Activated naive CD4-positive, alpha-beta T cell treated with anti-CD3 and anti-CD28 coated beads, Interleukin-2, amount 10 ng/mL, durations not matched to agents 7 days and 5 days (primary cell): Measurements from ENCODE around the gene DDX24.

ENCODE experiments used
- CTCF ChIA-PET: fragments of 350-600 bp; sonication (Branson Sonifier 250); formaldehyde crosslinking; loops from one replicate; lab custom pipeline; 2021; ENCODE audit warnings: antibody characterized with exemption; lab: Charles Lee
- DNase-seq: peaks from one replicate; pipeline ENCODE4 v3.0.0-alpha.2; 2020
- H3K27ac Mint-ChIP-seq: one replicate; pipeline ENCODE4 v1.8.0; 2021; ENCODE audit warnings: mild to moderate bottlenecking, moderate library complexity, mixed read lengths
- H3K27me3 Mint-ChIP-seq: one replicate; pipeline ENCODE4 v1.8.0; 2021; ENCODE audit warnings: mild to moderate bottlenecking, mixed read lengths
- H3K36me3 Mint-ChIP-seq: one replicate; pipeline ENCODE4 v1.8.0; 2021; ENCODE audit warnings: mixed read lengths
- H3K4me1 Mint-ChIP-seq: one replicate; pipeline ENCODE4 v1.8.0; 2021; ENCODE audit warnings: mixed read lengths
- H3K4me3 Mint-ChIP-seq: one replicate; pipeline ENCODE4 v1.8.0; 2021; ENCODE audit warnings: mild to moderate bottlenecking, moderate library complexity, mixed read lengths
- H3K9me3 Mint-ChIP-seq: one replicate; pipeline ENCODE4 v1.8.0; 2021; ENCODE audit warnings: mixed read lengths

Gene DDX24

GRCh38 chr14:94111276-94112095 is 30.5 kb upstream of the DDX24 start:
- no peak for DNase-seq
- CTCF ChIA-PET = interaction anchor here (1.4 to 2.3 kb wide), 2 partner anchors 25 to 75 kb away, joined by 4 to 8 read pairs; no protein-coding TSS in a partner anchor
- no peaks in the 10 kb centered on the region for H3K36me3 Mint-ChIP-seq
- no peak overlapping the region for H3K4me3 Mint-ChIP-seq
- H3K27me3 Mint-ChIP-seq = peaks cover 30% of the 10 kb centered on the region
- peaks cover 15% of the 10 kb centered on the region for H3K4me1 Mint-ChIP-seq
- H3K27ac Mint-ChIP-seq = no peak overlapping the region
- no peaks in the 10 kb centered on the region for H3K9me3 Mint-ChIP-seq

GRCh38 chr14:94110552-94111181 is 29.7 kb upstream of the DDX24 start, which contains the start of gene IFI27:
Gene IFI27 (plus strand): TSS chr14:94110736.
- no peak for DNase-seq
- H3K36me3 Mint-ChIP-seq = no peaks in the 10 kb centered on the region

DNA sequence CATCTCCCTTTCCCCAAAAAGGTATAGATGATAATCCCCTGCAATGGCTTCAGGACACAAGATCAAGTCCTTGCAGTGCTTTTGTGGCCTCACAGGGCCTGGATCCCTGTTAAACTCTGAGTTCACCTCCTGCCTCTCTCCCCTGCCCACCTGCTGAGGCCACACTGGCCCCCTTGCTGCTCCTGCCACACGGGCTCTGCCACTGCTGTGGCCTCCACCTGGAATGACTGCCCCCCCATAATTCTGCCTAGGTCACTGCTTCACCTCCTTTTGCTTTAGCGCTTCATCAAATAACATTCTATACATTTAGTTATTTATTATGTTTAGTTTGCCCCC is 28.9 kb upstream of the DDX24 start:
- H3K27ac Mint-ChIP-seq = no peak overlapping the region
- no peak for DNase-seq
- H3K4me3 Mint-ChIP-seq = no peak overlapping the region
- no peaks in the 10 kb centered on the region for H3K36me3 Mint-ChIP-seq
- CTCF ChIA-PET = interaction anchor here (0.8 to 2.3 kb wide), 3 partner anchors 32 to 74 kb away, joined by 3 to 8 read pairs (median 3); no protein-coding TSS in a partner anchor
- H3K4me1 Mint-ChIP-seq = peaks cover 9% of the 10 kb centered on the region
- H3K27me3 Mint-ChIP-seq = peaks cover 14% of the 10 kb centered on the region
- H3K9me3 Mint-ChIP-seq = no peaks in the 10 kb centered on the region

More at GRCh38 chr14:94110552-94111181, 29.7 kb upstream of the DDX24 start, which contains the start of gene IFI27:
- no peak within 1 kb of the TSS for H3K27ac Mint-ChIP-seq
- peaks cover 15% of the 10 kb centered on the region for H3K4me1 Mint-ChIP-seq
- no peak within 1 kb of the TSS for H3K4me3 Mint-ChIP-seq
- H3K9me3 Mint-ChIP-seq = no peaks in the 10 kb centered on the region
- CTCF ChIA-PET = interaction anchor here (1.0 to 2.3 kb wide), 2 partner anchors 31 to 75 kb away, joined by 3 to 8 read pairs; no protein-coding TSS in a partner anchor
- peaks cover 22% of the 10 kb centered on the region for H3K27me3 Mint-ChIP-seq

GRCh38 chr14:94104731-94105130 is 23.7 kb upstream of the DDX24 start:
- no peak overlapping the region for H3K27ac Mint-ChIP-seq
- CTCF ChIA-PET = no interaction called here
- no peaks in the 10 kb centered on the region for H3K9me3 Mint-ChIP-seq

GRCh38 chr14:94103554-94104150 is 22.6 kb upstream of the DDX24 start:
- no peaks in the 10 kb centered on the region for H3K36me3 Mint-ChIP-seq
- no peak overlapping the region for H3K4me3 Mint-ChIP-seq
- no peak for DNase-seq
- CTCF ChIA-PET = interaction anchor here (1.1 kb wide), 1 partner anchor 11 kb away, joined by 4 read pairs; no protein-coding TSS in a partner anchor
- H3K27me3 Mint-ChIP-seq = no peaks in the 10 kb centered on the region
- H3K27ac Mint-ChIP-seq = no peak overlapping the region
- H3K4me1 Mint-ChIP-seq = no peaks in the 10 kb centered on the region
- no peaks in the 10 kb centered on the region for H3K9me3 Mint-ChIP-seq

More at GRCh38 chr14:94104731-94105130, 23.7 kb upstream of the DDX24 start:
- Mint-ChIP-seq H3K4me1 (no peaks in the 10 kb centered on the region), H3K27me3 (no peaks in the 10 kb centered on the region), H3K4me3 (no peak overlapping the region), H3K36me3 (no peaks in the 10 kb centered on the region)
- DNase-seq = no peak

DNA sequence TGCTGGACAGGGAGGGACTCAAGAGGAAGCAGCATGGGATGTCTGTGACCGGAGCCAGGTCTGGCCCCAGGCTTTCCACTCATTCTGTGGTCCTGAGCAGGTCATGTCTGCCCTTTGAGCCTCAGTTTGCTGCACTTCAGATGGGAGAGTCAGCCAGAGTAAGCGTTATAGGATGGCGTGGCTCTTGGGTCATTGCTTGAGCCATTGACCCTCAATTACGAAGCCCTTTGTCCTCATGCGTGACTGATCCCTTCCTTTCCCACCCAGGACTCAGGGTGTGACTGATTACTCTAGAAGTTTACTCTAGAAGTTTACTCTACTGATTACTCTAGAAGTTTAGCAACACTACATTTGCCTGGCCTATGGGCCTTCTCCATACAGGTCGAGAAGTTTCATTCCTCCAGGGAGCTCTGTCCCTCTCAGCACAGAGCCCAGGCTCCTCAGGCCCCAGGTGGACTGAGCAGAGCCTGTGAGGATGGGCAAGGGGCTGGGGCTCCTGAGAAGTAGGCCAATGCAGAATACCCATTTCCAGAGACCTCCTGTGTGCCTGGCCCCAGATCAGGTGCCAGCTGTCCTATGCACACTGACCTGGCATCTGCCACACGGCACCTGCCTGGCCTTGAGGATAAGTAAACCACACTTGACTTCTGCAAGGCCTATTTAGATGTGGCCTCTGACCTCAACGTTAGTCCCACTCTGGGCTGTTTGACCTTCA is 21.9 kb upstream of the DDX24 start:
- no peaks in the 10 kb centered on the region for H3K27me3 Mint-ChIP-seq
- DNase-seq = no peak
- CTCF ChIA-PET = no interaction called here
- H3K4me1 Mint-ChIP-seq = no peaks in the 10 kb centered on the region
- no peak overlapping the region for H3K4me3 Mint-ChIP-seq
- H3K27ac Mint-ChIP-seq = no peak overlapping the region
- H3K36me3 Mint-ChIP-seq = no peaks in the 10 kb centered on the region
- H3K9me3 Mint-ChIP-seq = no peaks in the 10 kb centered on the region

GRCh38 chr14:94101748-94102147 is 20.7 kb upstream of the DDX24 start:
- H3K27me3 Mint-ChIP-seq = no peaks in the 10 kb centered on the region
- H3K9me3 Mint-ChIP-seq = no peaks in the 10 kb centered on the region
- no peak overlapping the region for H3K27ac Mint-ChIP-seq
- DNase-seq = no peak
- peaks cover 2% of the 10 kb centered on the region for H3K36me3 Mint-ChIP-seq
- no peak overlapping the region for H3K4me3 Mint-ChIP-seq
- CTCF ChIA-PET = no interaction called here
- no peaks in the 10 kb centered on the region for H3K4me1 Mint-ChIP-seq

GRCh38 chr14:94100847-94101246 is 19.8 kb upstream of the DDX24 start:
- H3K36me3 Mint-ChIP-seq = peaks cover 2% of the 10 kb centered on the region
- no peak for DNase-seq
- H3K4me1 Mint-ChIP-seq = no peaks in the 10 kb centered on the region
- H3K4me3 Mint-ChIP-seq = no peak overlapping the region
- H3K9me3 Mint-ChIP-seq = no peaks in the 10 kb centered on the region
- no peaks in the 10 kb centered on the region for H3K27me3 Mint-ChIP-seq
- CTCF ChIA-PET = interaction anchor here (2.1 kb wide), 1 partner anchor 161 kb away, joined by 6 read pairs; no protein-coding TSS in a partner anchor
- H3K27ac Mint-ChIP-seq = no peak overlapping the region

DNA sequence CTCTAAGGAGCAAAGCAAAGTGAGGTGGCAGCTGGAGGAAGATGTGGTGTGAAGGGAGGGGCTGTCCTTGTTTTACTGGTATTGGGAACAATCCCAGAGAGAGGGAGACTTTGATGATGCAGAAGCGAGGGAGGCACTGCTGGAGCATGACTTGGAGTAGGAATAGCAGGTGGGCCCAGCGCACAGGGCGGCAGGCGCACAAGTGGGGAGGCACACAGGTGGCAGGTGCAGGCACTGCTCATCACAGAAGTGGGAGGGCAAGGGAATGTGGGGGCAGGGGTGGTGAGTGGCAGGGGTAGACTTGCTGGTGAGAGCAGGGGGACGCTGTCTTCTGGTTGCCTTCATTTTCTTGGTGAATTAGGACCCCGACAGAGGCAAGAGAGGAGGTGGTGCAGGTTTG is 18.0 kb upstream of the DDX24 start:
- no peaks in the 10 kb centered on the region for H3K4me1 Mint-ChIP-seq
- CTCF ChIA-PET = interaction anchor here (2.1 kb wide), 1 partner anchor 159 kb away, joined by 6 read pairs; no protein-coding TSS in a partner anchor
- H3K27me3 Mint-ChIP-seq = no peaks in the 10 kb centered on the region
- H3K27ac Mint-ChIP-seq = no peak overlapping the region
- H3K36me3 Mint-ChIP-seq = peaks cover 2% of the 10 kb centered on the region
- DNase-seq = no peak
- no peak overlapping the region for H3K4me3 Mint-ChIP-seq
- H3K9me3 Mint-ChIP-seq = no peaks in the 10 kb centered on the region

DNA sequence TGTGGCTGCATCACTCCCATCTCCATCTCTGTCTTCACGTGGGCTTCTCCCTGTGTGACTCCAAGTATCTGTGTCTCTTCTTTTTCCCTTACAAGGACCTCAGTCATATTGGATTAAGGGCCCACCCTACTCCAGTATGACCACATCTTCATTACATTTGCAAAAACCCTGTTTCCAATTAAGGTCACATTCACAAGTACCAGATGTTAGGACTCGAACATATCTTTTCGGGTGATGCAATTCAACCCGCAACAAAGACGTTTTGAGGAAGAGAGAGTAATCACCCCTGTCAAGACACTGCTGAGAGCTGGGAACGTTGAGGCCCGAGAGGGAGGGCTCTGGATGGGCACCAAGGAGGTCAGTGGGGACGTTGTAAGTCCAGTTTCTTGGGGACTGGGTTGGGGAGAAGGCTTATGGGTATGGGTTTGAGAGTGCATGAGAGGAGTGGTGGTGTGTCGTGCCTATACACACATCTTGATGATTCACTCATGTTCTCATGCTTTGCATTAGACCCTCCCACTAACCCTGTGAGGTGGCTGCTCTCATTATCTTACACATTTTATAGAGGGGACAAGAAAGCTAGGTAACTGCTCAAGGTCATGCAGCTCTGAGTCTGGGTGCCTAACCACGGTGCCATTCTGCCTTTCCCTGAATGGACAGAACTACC is 17.5 kb upstream of the DDX24 start:
- Mint-ChIP-seq H3K9me3 (no peaks in the 10 kb centered on the region), H3K27ac (no peak overlapping the region), H3K36me3 (peaks cover 4% of the 10 kb centered on the region), H3K4me1 (no peaks in the 10 kb centered on the region), H3K4me3 (no peak overlapping the region), H3K27me3 (no peaks in the 10 kb centered on the region)
- no peak for DNase-seq
- CTCF ChIA-PET = no interaction called here

- Mint-ChIP-seq H3K4me3 (no peak overlapping the region), H3K27ac (no peak overlapping the region), H3K36me3 (peaks cover 5% of the 10 kb centered on the region), H3K27me3 (no peaks in the 10 kb centered on the region), H3K4me1 (no peaks in the 10 kb centered on the region), H3K9me3 (no peaks in the 10 kb centered on the region)
- CTCF ChIA-PET = no interaction called here
- no peak for DNase-seq
Measured at GRCh38 chr14:94097091-94097490, 16.1 kb upstream of the DDX24 start.

DNA sequence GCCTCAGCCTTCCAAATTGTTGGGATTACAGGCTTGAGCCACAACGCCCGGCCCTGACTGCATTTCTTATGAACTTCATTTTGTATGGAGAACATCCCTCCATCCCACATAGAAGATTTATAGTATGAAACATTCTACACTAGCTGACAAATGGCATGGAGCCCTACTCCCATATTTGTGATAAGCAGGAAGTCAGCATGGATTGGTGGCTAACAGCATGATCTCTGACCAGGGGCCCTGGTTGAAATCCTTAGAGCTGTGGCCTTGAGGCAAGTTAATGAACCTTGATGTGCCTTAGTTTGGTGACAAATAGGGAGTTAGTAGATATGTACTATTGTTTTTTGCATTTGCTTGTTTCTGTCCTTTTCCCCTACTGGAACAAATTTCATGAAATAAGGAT is 12.4 kb upstream of the DDX24 start:
- Mint-ChIP-seq H3K27ac (no peak overlapping the region), H3K4me3 (no peak overlapping the region), H3K4me1 (no peaks in the 10 kb centered on the region), H3K27me3 (no peaks in the 10 kb centered on the region), H3K36me3 (peaks cover 5% of the 10 kb centered on the region), H3K9me3 (no peaks in the 10 kb centered on the region)
- DNase-seq = no peak
- CTCF ChIA-PET = interaction anchor here (1.2 kb wide), 1 partner anchor 10 kb away, joined by 4 read pairs; no protein-coding TSS in a partner anchor

DNA sequence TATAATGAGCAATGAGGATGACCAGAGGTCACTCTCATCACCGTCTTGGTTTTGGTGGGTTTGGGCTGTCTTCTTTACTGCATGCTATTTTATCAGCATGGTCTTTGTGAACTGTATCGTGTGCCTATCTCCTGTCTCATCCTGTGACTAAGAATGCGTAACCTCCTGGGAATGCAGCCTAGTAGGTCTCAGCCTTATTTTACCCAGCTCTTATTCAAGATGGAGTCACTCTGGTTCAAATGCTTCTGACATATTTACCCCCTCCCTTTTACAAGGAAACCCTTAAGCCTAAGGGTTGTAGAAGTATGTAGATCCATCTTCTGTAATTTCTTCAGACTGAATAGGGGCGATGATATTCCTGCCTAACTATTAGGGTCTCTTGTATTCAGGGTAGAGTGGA is 8.5 kb upstream of the DDX24 start:
- peaks cover 2% of the 10 kb centered on the region for H3K9me3 Mint-ChIP-seq
- no peak overlapping the region for H3K4me3 Mint-ChIP-seq
- CTCF ChIA-PET = no interaction called here
- peaks cover 9% of the 10 kb centered on the region for H3K36me3 Mint-ChIP-seq
- no peaks in the 10 kb centered on the region for H3K27me3 Mint-ChIP-seq
- no peaks in the 10 kb centered on the region for H3K4me1 Mint-ChIP-seq
- no peak overlapping the region for H3K27ac Mint-ChIP-seq
- DNase-seq = no peak
